Body of pancreas (tissue), 4 donors: ENCODE measurements around the gene ZSCAN5B. TPM values are rescaled to one million over a fixed set of nuclear protein-coding genes. Genes with fewer than 3 reads are reported as not detected.
"Not testable (repeated sequence)": the region's sequence is repeated elsewhere in the genome, so short reads cannot be mapped to it uniquely, and the experiment has no call there.

Experiments
- ATAC-seq: fragments of 150-250 bp; one replicate; pipeline ENCODE4 v1.9.1; 2016
- DNase-seq, 4 donors: peaks; one replicate each; pipeline ENCODE4 v3.0.0-alpha.2; 2019
- H3K27ac ChIP-seq, 4 donors: fragments of 200-600 bp; sonication (generic); 1 replicate in 3 of 4; 2 replicates in 1 of 4; pipeline versions ENCODE4 v1.5.1 to v1.6.1; 2016 to 2019; ENCODE audit warnings: mild to moderate bottlenecking in 1 of 4, mixed read lengths in 1 of 4, moderate library complexity in 1 of 4
- H3K27me3 ChIP-seq, 2 donors: fragments of 200-600 bp; sonication (generic); one replicate each; pipeline ENCODE4 v1.6.0; 2016; ENCODE audit warnings: mild to moderate bottlenecking in 1 of 2
- H3K36me3 ChIP-seq, 2 donors: fragments of 200-600 bp; sonication (generic); replicated peaks in 1 of 2; 2 replicates each; pipeline ENCODE4 v1.5.1; 2016; ENCODE audit warnings: low read depth in 2 of 2; ENCODE audit not compliant: insufficient read depth in 1 of 2
- H3K4me1 ChIP-seq: fragments of 200-600 bp; sonication (generic); one replicate; pipeline ENCODE4 v1.6.0; 2016
- H3K4me3 ChIP-seq, 2 donors: fragments of 200-600 bp; sonication (generic); 1 replicate in 1 of 2; 2 replicates in 1 of 2; pipeline ENCODE4 v1.5.1; 2016 to 2019
- H3K9me3 ChIP-seq, 3 donors: fragments of 200-600 bp; sonication (generic); 1 replicate in 2 of 3; 2 replicates in 1 of 3; pipeline ENCODE4 v1.5.1; 2016
- POLR2A ChIP-seq, 3 donors: fragments of 450-650 bp; IDR thresholded peaks; one replicate each; pipeline ENCODE4 v1.6.1; 2016; ENCODE audit warnings: antibody characterized with exemption in 3 of 3, mild to moderate bottlenecking in 2 of 3
- WGBS, 2 donors: methylation state at CpG; one replicate each; pipeline ENCODE4 v1.1.5; 2017; 5-methylcytosine and 5-hydroxymethylcytosine counted together
- intact Hi-C: fragments of 100-400 bp; cut with DNase I; formaldehyde crosslinking; loops from one replicate; pipeline ENCODE4 v1.15.1; 2023
- total RNA-seq, 2 donors: library from RNA; depleted of rRNA; stranded (reverse); fragments of >200 nt; gene quantifications; one replicate each; pipeline ENCODE4 v1.1.0, GENCODE V29; 2016
- TF ChIP-seq, protein P1 (sequence below), 7 experiments: fragments of 450-650 bp in 4 of 7; fragments of 200-600 bp in 3 of 7; sonication (generic) in 3 of 7; IDR thresholded peaks; one replicate each; pipeline ENCODE4 v1.5.1; 2016 to 2019; ENCODE audit warnings: antibody characterized with exemption in 7 of 7

The ZSCAN5B gene
- total RNA-seq, 2 donors from 2014 or later = not detected

DNA sequence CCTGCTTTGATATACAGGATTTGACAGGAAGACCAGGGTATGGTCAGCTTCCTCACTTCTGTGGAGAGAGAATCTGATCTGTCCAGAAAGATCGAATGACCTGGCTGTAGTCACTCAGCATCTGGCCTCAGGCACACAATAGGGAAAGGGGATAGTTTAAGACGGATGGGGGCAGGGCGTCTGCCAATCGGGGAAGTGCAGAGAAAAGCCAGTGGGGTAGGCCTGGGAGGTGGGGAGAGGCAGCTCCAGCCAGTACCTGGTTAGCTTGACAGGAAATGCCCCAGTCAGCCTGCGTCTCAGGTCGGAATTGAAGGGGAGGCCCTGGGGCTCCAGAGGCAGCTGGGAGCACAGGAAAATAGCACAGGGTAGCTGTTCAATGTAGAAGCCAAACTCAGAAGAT is 44.1 kb downstream of the ZSCAN5B start:
- DNase-seq (peak in 3 of 4 donors; percentile 55 to 72 (median 64)), ATAC-seq (peak; percentile 56)
- H3K36me3 ChIP-seq = peaks cover 0 to 2% of the 10 kb centered on the region in 2 donors

DNA sequence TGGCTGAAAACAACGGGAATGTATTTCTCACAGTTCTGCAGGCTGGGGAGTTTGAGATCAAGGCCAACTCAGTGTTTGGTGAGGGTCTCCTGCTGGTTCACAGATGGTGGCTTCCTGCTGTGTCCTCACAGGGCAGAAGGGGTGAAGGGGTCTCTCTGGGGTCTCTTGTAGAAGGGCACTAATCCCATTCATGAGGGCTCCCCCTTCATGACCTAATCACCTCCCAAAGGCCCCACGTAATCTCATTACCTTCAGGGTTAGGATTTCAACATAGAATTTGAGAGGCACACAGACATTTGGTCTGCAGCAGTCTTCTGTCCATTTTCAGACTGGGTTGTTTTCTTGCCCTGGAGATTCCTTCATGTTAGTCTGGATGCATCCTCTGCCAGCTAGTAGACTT is 44.9 kb downstream of the ZSCAN5B start:
- H3K4me1 ChIP-seq = peaks cover 62% of the 10 kb centered on the region
- H3K4me3 ChIP-seq = no peak overlapping the region
- no peak for DNase-seq
- H3K9me3 ChIP-seq = no peaks in the 10 kb centered on the region
- peaks cover 0 to 2% of the 10 kb centered on the region in 2 donors for H3K36me3 ChIP-seq
- H3K27ac ChIP-seq = peak overlapping the region; percentile 27 to 75 (median 67)
- no peak for ATAC-seq
- TF ChIP-seq, protein P1, sequence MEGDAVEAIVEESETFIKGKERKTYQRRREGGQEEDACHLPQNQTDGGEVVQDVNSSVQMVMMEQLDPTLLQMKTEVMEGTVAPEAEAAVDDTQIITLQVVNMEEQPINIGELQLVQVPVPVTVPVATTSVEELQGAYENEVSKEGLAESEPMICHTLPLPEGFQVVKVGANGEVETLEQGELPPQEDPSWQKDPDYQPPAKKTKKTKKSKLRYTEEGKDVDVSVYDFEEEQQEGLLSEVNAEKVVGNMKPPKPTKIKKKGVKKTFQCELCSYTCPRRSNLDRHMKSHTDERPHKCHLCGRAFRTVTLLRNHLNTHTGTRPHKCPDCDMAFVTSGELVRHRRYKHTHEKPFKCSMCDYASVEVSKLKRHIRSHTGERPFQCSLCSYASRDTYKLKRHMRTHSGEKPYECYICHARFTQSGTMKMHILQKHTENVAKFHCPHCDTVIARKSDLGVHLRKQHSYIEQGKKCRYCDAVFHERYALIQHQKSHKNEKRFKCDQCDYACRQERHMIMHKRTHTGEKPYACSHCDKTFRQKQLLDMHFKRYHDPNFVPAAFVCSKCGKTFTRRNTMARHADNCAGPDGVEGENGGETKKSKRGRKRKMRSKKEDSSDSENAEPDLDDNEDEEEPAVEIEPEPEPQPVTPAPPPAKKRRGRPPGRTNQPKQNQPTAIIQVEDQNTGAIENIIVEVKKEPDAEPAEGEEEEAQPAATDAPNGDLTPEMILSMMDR (IDR thresholded peaks at IDR 0.05) = no peak
- TF ChIP-seq POLR2A (IDR thresholded peaks at IDR 0.05) = no peak
- H3K27me3 ChIP-seq = no peaks in the 10 kb centered on the region
- 32 to 38% methylated on average over 2 of the region's 2 CpGs for WGBS, 2 donors
- intact Hi-C loops = no loop called here

More for the DNA sequence above, 44.1 kb downstream of the ZSCAN5B start:
- Histone ChIP-seq H3K27ac (peak overlapping the region; percentile 27 to 75 (median 67)), H3K9me3 (no peaks in the 10 kb centered on the region), H3K4me1 (peaks cover 57% of the 10 kb centered on the region), H3K4me3 (no peak overlapping the region), H3K27me3 (no peaks in the 10 kb centered on the region)
- intact Hi-C loops = no loop called here
- WGBS, 2 donors = 13 to 15% methylated on average over 6 of the region's 6 CpGs
- TF ChIP-seq, protein P1 (IDR thresholded peaks at IDR 0.05) = no peak
- TF ChIP-seq POLR2A (IDR thresholded peaks at IDR 0.05) = peak in 1 of 3 donors; percentile 31

DNA sequence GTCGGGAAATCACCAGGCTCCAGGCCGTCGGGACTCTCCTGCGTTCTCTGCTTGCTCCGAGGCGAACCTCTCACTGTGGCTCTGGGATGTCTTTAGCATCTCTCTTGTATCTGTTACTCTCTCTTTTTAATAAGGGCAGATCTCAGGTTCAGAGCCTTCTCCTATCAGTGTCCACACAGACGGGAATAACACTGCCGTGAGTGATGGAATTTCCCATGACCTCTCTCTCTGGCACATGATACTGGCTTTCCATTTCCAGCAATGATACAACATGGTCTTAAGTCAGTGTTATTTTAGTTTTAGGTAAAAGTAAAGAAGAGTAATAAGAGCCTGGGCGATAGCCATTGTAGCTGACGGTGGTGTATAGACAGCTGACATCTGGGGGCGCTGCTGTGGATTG is 47.2 kb downstream of the ZSCAN5B start:
- ATAC-seq = no peak
- no peaks in the 10 kb centered on the region for H3K27me3 ChIP-seq
- intact Hi-C loops = no loop called here
- peak overlapping the region in 2 of 4 donors; percentile 1 to 33 for H3K27ac ChIP-seq
- H3K36me3 ChIP-seq = peaks cover 0 to 2% of the 10 kb centered on the region in 2 donors
- WGBS, 2 donors = 71 to 76% methylated on average over 11 of the region's 11 CpGs
- peaks cover 68% of the 10 kb centered on the region for H3K4me1 ChIP-seq
- no peak for DNase-seq
- TF ChIP-seq, protein P1 (IDR thresholded peaks at IDR 0.05) = no peak
- no peak for TF ChIP-seq POLR2A (IDR thresholded peaks at IDR 0.05)
- H3K9me3 ChIP-seq = no peaks in the 10 kb centered on the region
- H3K4me3 ChIP-seq = no peak overlapping the region

DNA sequence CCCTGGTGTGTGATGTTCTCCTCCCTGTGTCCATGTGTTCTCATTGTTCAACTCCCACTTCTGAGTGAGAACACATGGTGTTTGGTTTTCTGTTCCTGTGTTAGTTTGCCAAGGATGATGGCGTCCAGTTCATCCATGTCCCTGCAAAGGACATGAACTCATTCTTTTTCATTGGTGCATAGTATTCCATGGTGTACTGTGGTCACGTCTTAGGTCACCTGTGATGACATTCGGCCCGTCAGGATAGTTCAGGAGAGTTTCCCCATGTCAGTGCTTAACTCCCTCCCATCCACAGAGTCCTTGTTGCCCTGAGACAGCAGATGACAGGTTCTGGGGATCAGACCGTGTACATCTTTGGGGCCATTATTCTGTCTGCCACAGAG is 47.9 kb downstream of the ZSCAN5B start:
- Histone ChIP-seq H3K9me3 (no peaks in the 10 kb centered on the region), H3K27ac (peak overlapping the region in 2 of 4 donors; percentile 1 to 33), H3K36me3 (peaks cover 0 to 2% of the 10 kb centered on the region in 2 donors), H3K27me3 (no peaks in the 10 kb centered on the region), H3K4me3 (no peak overlapping the region), H3K4me1 (peaks cover 68% of the 10 kb centered on the region)
- DNase-seq (no peak), ATAC-seq (no peak)
- intact Hi-C loops = loop anchor here (5.0 kb wide), 1 partner anchor 42 kb away; no protein-coding TSS in a partner anchor
- 84 to 98% methylated on average over 5 of the region's 5 CpGs for WGBS, 2 donors
- no peak for TF ChIP-seq POLR2A (IDR thresholded peaks at IDR 0.05)
- TF ChIP-seq, protein P1 (IDR thresholded peaks at IDR 0.05) = no peak

DNA sequence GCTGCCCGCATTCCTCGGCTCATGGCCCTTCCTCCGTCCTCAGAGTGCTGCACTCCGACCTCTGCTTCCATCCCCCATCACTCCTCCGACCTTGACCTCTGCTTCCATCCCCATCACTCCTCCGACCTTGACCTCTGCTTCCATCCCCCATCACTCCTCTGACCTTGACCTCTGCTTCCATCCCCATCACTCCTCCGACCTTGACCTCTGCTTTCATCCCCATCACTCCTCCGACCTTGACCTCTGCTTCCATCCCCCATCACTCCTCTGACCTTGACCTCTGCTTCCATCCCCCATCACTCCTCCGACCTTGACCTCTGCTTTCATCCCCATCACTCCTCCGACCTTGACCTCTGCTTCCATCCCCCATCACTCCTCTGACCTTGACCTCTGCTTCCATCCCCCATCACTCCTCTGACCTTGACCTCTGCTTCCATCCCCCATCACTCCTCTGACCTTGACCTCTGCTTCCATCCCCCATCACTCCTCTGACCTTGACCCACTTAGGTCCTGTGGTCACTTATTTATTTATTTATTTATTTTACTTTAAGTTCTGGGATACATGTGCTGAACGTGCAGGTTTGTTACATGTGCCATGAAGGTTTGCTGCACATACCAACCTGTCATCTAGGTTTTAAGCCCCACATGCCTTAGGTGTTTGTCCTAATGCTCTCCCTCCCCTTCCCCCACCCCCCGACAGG is 48.5 kb downstream of the ZSCAN5B start:
- 94 to 95% methylated on average over 12 of the region's 12 CpGs for WGBS, 2 donors
- H3K36me3 ChIP-seq, ATAC-seq, H3K4me3 ChIP-seq, H3K27me3 ChIP-seq, DNase-seq, H3K27ac ChIP-seq, H3K9me3 ChIP-seq: not testable (repeated sequence)
- intact Hi-C loops = loop anchor here (5.0 kb wide), 1 partner anchor 42 kb away; no protein-coding TSS in a partner anchor
- peaks cover 68% of the 10 kb centered on the region for H3K4me1 ChIP-seq
